HepG2 (cell line): ENCODE measurements around the gene LYRM2. TPM values are rescaled to one million over a fixed set of nuclear protein-coding genes. Genes with fewer than 3 reads are reported as not detected.
A peak's percentile ranks its signal among the peaks of the same experiment; 100 is the strongest.

Source experiments
- ATAC-seq: fragments of 200-7000 bp; cut with Tn5 transposase; 3 replicates; pipeline ENCODE4 v1.9.1; 2020; ENCODE audit warnings: mild to moderate bottlenecking, moderate library complexity
- BruUV-seq: library from RNA; stranded (reverse); fragments of 400-500 nt; replicated peaks from 2 replicates; lab custom pipeline; 2021; lab: Mats Ljungman, UMichigan
- CTCF ChIA-PET: fragments of 300-600 bp; formaldehyde crosslinking; extraction: SDS; loops from one replicate; lab custom pipeline; 2021; ENCODE audit warnings: low total read pairs, inconsistent platforms, low intra/inter-chr PET ratio; lab: Yijun Ruan, JAX
- POLR2A ChIA-PET: fragments of 350-600 bp; sonication (Branson Sonifier 250); formaldehyde crosslinking; loops from one replicate; lab custom pipeline; 2020; ENCODE audit warnings: antibody characterized with exemption, inconsistent platforms; lab: Yijun Ruan, JAX
- DNase-seq: peaks from one replicate; pipeline ENCODE4 v3.0.0-alpha.2; 2015; ENCODE audit warnings: low spot score
- FAIRE-seq: peaks from 3 replicates; lab custom pipeline; 2011; peaks lifted over from hg19 to GRCh38; lab: Jason Lieb, UNC
- H2AFZ ChIP-seq: one replicate; pipeline ENCODE4 v1.6.1; 2011; ENCODE audit warnings: low read length, inconsistent platforms
- H3K27ac ChIP-seq: fragments of 300-600 bp; 3 replicates; pipeline ENCODE4 v1.8.0; 2011; ENCODE audit warnings: mixed run types, mild to moderate bottlenecking, mixed read lengths, low read length, inconsistent platforms; ENCODE audit not compliant: insufficient read depth; ENCODE audit errors: extremely low read length
- H3K27me3 ChIP-seq, 2 experiments: fragments of 200-600 bp in 1 of 2; 2 replicates in 1 of 2; 3 replicates in 1 of 2; pipeline versions ENCODE4 v1.6.0 to v1.8.0; 2011; ENCODE audit warnings: low read length in 2 of 2, mild to moderate bottlenecking in 2 of 2, moderate library complexity in 2 of 2, inconsistent platforms in 1 of 2; ENCODE audit not compliant: insufficient read depth in 2 of 2, control insufficient read depth in 1 of 2
- H3K36me3 ChIP-seq, 2 experiments: fragments of 200-600 bp in 1 of 2; replicated peaks in 1 of 2; 2 replicates in 1 of 2; 3 replicates in 1 of 2; pipeline versions ENCODE4 v1.5.1 to v1.8.0; 2011; ENCODE audit warnings: low read length in 2 of 2, inconsistent platforms in 1 of 2; ENCODE audit not compliant: insufficient read depth in 2 of 2, control insufficient read depth in 1 of 2
- H3K4me1 ChIP-seq: 2 replicates; pipeline ENCODE4 v1.5.1; 2012; ENCODE audit warnings: low read length, inconsistent platforms; ENCODE audit not compliant: insufficient read depth
- H3K4me2 ChIP-seq: 2 replicates; pipeline ENCODE4 v1.6.0; 2011; ENCODE audit warnings: low read depth, low read length, inconsistent platforms
- H3K4me3 ChIP-seq, 3 experiments: fragments of 200-600 bp in 1 of 3; sonication (generic), shearing (Covaris generic) in 1 of 3; replicated peaks in 1 of 3; 2 replicates each; pipeline ENCODE4 v1.5.1; 2011 to 2016; ENCODE audit warnings: low read length in 3 of 3, inconsistent platforms in 2 of 3, low read depth in 2 of 3, mild to moderate bottlenecking in 2 of 3, control low read depth in 1 of 3, mixed read lengths in 1 of 3; ENCODE audit not compliant: insufficient read depth in 1 of 3
- H3K79me2 ChIP-seq: one replicate; pipeline ENCODE4 v1.6.1; 2011; ENCODE audit warnings: low read length, inconsistent platforms; ENCODE audit not compliant: insufficient read depth
- H3K9ac ChIP-seq: 2 replicates; pipeline ENCODE4 v1.6.0; 2011; ENCODE audit warnings: mild to moderate bottlenecking, low read depth, low read length, inconsistent platforms; ENCODE audit not compliant: insufficient read depth
- H3K9me3 ChIP-seq: 2 replicates; pipeline ENCODE4 v1.5.1; 2012; ENCODE audit warnings: mild to moderate bottlenecking, low read length
- H4K20me1 ChIP-seq: 2 replicates; pipeline ENCODE4 v1.6.0; 2011; ENCODE audit warnings: inconsistent platforms, mild to moderate bottlenecking, low read length, moderate library complexity; ENCODE audit not compliant: insufficient read depth
- KAT8 ChIP-seq: IDR thresholded peaks from 2 replicates; pipeline ENCODE4 v1.6.1; 2016; ENCODE audit warnings: missing genetic modification reagents, missing compliant biosample characterization
- KLF9 ChIP-seq: IDR thresholded peaks from 2 replicates; pipeline ENCODE4 v1.6.1; 2016; ENCODE audit warnings: low read depth
- MAFF ChIP-seq: IDR thresholded peaks from 2 replicates; pipeline ENCODE4 v1.6.1; 2011; ENCODE audit warnings: low read depth, low read length, improper control_type of control experiment
- MAFK ChIP-seq, 2 experiments: IDR thresholded peaks in 1 of 2; conservative IDR thresholded peaks in 1 of 2; 2 replicates each; pipeline ENCODE4 v1.6.1; 2011; ENCODE audit warnings: improper control_type of control experiment in 2 of 2, low read length in 2 of 2
- ZNF879 ChIP-seq: sonication (generic); formaldehyde crosslinking; IDR thresholded peaks from 2 replicates; pipeline ENCODE4 v1.8.1; 2023; ENCODE audit warnings: missing genetic modification reagents
- WGBS: methylation state at CpG from one replicate; pipeline ENCODE4 v1.1.6; 2017; ENCODE audit warnings: low lambda C conversion rate; 5-methylcytosine and 5-hydroxymethylcytosine counted together
- in situ Hi-C: cut with HindIII; loops from 2 replicates; pipeline ENCODE4 v1.10.0; 2017; ENCODE audit warnings: low pct_unique_long_range_greater_than_20kb; ENCODE audit not compliant: extremely low pct_ligation_motif_present
- intact Hi-C: fragments of 100-400 bp; cut with micrococcal nuclease; formaldehyde crosslinking; loops from one replicate; pipeline ENCODE4 v1.10.0; 2022; ENCODE audit not compliant: unreplicated experiment
- polyA plus RNA-seq, 8 experiments: library from polyadenylated mRNA; depleted of rRNA in 3 of 8; stranded (reverse) in 7 of 8; unstranded in 1 of 8; fragments of >200 nt; fragmentation: Illumina TruSeq in 4 of 8; extraction: Trizol in 4 of 8; gene quantifications; 2 replicates each; pipeline versions ENCODE4 v1.2.1 to v1.2.3, GENCODE V29; 2011 to 2016; ENCODE audit warnings: low read depth in 4 of 8, missing spikeins in 1 of 8, mixed read lengths in 1 of 8; ENCODE audit not compliant: insufficient read depth in 1 of 8
- total RNA-seq, 5 experiments: library from RNA; depleted of rRNA; stranded (reverse); fragments of >200 nt; fragmentation: Illumina TruSeq; extraction: Trizol; gene quantifications; 2 replicates each; pipeline ENCODE4 v1.2.3, GENCODE V29; 2016; ENCODE audit warnings: low read depth in 1 of 5
- TF ChIP-seq, protein P1 (sequence below): IDR thresholded peaks from 2 replicates; pipeline ENCODE4 v1.6.1; 2016; ENCODE audit warnings: low read depth

LYRM2 gene
- total and polyA plus RNA-seq, 2 of the 13 experiments (the other 11 are each of a cell fraction or from before 2014, with no cell fraction given): 17.8 to 32.6 TPM

DNA sequence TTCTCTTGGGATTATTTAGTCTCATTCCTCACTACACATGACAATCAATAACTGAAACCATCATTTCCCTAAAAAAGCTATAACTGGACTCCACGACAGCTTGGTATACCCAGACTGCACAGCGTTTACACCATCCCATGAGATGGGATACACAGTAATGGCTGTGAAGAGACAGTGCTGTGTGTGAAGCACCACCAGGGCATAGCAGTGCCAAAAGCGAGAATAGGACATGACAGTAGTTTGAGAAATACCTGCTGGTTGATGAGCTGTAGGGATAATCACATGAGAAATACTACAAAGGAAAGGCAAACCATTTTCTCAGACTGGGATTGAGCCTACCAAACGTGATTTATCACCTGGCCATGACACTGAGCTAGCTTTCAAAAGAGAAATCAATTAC is 22.4 kb upstream of the LYRM2 start (continued):
- TF ChIP-seq, protein P1, sequence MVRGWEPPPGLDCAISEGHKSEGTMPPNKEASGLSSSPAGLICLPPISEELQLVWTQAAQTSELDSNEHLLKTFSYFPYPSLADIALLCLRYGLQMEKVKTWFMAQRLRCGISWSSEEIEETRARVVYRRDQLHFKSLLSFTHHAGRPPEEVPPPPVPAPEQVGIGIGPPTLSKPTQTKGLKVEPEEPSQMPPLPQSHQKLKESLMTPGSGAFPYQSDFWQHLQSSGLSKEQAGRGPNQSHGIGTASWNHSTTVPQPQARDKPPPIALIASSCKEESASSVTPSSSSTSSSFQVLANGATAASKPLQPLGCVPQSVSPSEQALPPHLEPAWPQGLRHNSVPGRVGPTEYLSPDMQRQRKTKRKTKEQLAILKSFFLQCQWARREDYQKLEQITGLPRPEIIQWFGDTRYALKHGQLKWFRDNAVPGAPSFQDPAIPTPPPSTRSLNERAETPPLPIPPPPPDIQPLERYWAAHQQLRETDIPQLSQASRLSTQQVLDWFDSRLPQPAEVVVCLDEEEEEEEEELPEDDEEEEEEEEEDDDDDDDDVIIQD: no peak
- TF ChIP-seq, all 625 proteins: peak for 0

DNA sequence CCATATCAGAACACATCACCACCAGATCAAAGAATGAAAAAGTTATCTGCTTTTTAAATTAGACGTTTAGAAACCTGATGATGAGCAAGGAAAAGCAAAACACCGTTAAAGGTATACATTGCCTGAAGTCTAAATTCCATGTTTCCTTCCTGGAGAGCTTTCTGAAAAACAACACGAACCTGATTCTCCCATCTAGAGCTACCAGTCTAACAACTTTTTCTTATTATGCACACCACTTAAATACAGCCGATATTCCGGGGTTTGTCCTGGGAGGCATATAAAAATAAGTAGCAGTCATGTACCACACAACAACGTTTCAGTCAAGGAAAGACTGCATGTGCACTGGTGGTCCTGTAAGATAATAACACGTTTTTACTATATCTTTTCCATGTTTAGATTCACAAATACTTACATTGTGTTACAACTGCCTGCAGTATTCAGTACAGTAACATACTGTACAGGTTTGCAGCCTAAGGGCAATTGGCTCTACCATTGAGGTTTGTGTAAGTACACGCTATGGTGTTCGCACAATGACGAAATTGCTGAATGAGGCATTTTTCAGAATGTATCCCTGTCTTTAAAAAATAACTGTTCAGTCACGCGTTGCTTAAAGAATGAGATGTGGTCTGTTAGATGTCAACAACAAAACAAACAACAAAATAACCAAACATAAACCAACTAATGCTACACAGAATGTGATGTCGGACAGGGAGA is 19.1 kb upstream of the LYRM2 start:
- no peaks in the 10 kb centered on the region for H3K4me1 ChIP-seq
- TF ChIP-seq MAFF (peak; percentile 56), MAFK (conservative IDR thresholded peaks at IDR 0.05 in 1 of 2, IDR thresholded peaks at IDR 0.05 in 1 of 2; ENCODE audit: low read length in 2 of 2) (peak; percentile 80 to 81), KAT8 (CRISPR knock-in tag) (no peak), ZNF879 (CRISPR knock-in tag) (no peak), KLF9 (CRISPR knock-in tag) (no peak)
- H3K27me3 ChIP-seq: no peaks in the 10 kb centered on the region
- CTCF ChIA-PET: no interaction called here
- intact Hi-C loops (no loop called here), in situ Hi-C loops (no loop called here)
- H3K79me2 ChIP-seq: no peaks in the 10 kb centered on the region
- FAIRE-seq (no peak), DNase-seq (no peak), ATAC-seq (no peak)
- H3K4me3 ChIP-seq: no peak overlapping the region
- POLR2A ChIA-PET: no interaction called here
- H4K20me1 ChIP-seq: no peaks in the 10 kb centered on the region
- no peak overlapping the region for H2AFZ ChIP-seq
- no peaks in the 10 kb centered on the region for H3K9me3 ChIP-seq
- no peak overlapping the region for H3K9ac ChIP-seq
- H3K36me3 ChIP-seq: peaks cover 30 to 82% of the 10 kb centered on the region in 2 experiments
- BruUV-seq: no TSS peak
- no peak overlapping the region for H3K27ac ChIP-seq
- H3K4me2 ChIP-seq: no peak overlapping the region
- WGBS: 95% methylated on average over 13 of the region's 13 CpGs
